Thoracic aorta (tissue), 2 donors: ENCODE measurements around the gene SLC37A3. TPM values are rescaled to one million over a fixed set of nuclear protein-coding genes. Genes with fewer than 3 reads are reported as not detected.

ENCODE experiments used
- ATAC-seq: fragments of 150-250 bp; one replicate; pipeline ENCODE4 v1.8.0; 2017; ENCODE audit warnings: low read depth; ENCODE audit not compliant: insufficient number of reproducible peaks, low FRiP score
- DNase-seq: peaks from one replicate; pipeline ENCODE4 v3.0.0-alpha.2; 2020; ENCODE audit warnings: low spot score
- H3K27ac ChIP-seq, 2 donors: fragments of 200-600 bp; sonication (generic); 1 replicate in 1 of 2; 2 replicates in 1 of 2; pipeline ENCODE4 v1.5.1; 2016; ENCODE audit warnings: mild to moderate bottlenecking in 2 of 2, moderate library complexity in 2 of 2
- H3K27me3 ChIP-seq: fragments of 200-600 bp; sonication (generic); replicated peaks from 2 replicates; pipeline ENCODE4 v1.6.0; 2016; ENCODE audit warnings: mild to moderate bottlenecking; ENCODE audit not compliant: insufficient read depth
- H3K36me3 ChIP-seq: fragments of 200-600 bp; sonication (generic); one replicate; pipeline ENCODE4 v1.5.1; 2016
- H3K4me1 ChIP-seq, 2 donors: fragments of 200-600 bp; sonication (generic); 1 replicate in 1 of 2; 2 replicates in 1 of 2; pipeline versions ENCODE4 v1.5.1 to v1.6.0; 2016; ENCODE audit warnings: low read depth in 2 of 2, mild to moderate bottlenecking in 1 of 2; ENCODE audit not compliant: control insufficient read depth in 1 of 2
- H3K4me3 ChIP-seq: fragments of 200-600 bp; sonication (generic); 2 replicates; pipeline ENCODE4 v1.5.1; 2016; ENCODE audit warnings: mild to moderate bottlenecking
- H3K9me3 ChIP-seq: fragments of 200-600 bp; sonication (generic); 2 replicates; pipeline ENCODE4 v1.5.1; 2016
- total RNA-seq, 2 donors: library from RNA; depleted of rRNA; stranded (reverse); fragments of >200 nt; gene quantifications; one replicate each; pipeline versions ENCODE4 v1.1.0 to v1.2.3, GENCODE V29; 2016
- TF ChIP-seq, protein P1 (sequence below): fragments of 200-600 bp; sonication (generic); IDR thresholded peaks from one replicate; pipeline ENCODE4 v1.5.1; 2019; ENCODE audit warnings: antibody characterized with exemption

Gene SLC37A3
- total RNA-seq, 2 donors from 2014 or later, result 66.5 to 83.2 TPM

DNA sequence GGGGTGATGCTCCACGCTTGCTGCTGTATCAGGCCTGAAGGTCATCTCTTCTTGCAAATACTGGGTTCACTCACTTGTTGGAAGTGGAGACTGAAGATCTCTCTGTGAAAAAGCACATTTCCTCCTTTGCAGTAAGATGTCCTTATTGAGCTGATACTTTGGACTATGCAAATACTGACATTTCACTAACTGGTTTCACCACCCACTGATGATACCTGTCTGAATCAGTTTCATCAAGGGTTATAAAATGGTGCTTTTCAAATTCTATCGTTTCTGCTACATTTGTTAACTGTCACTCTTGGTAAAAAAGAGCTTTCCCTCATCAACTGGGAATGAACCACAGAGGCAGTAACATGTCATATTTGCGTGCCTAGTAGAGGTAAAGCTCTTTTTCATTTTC, 41.0 kb upstream of the SLC37A3 start:
- DNase-seq (no peak), ATAC-seq (no peak)
- Histone ChIP-seq H3K27me3 (no peaks in the 10 kb centered on the region), H3K36me3 (no peaks in the 10 kb centered on the region), H3K9me3 (no peaks in the 10 kb centered on the region), H3K4me3 (no peak overlapping the region), H3K27ac (no peak overlapping the region), H3K4me1 (no peaks in the 10 kb centered on the region)
- TF ChIP-seq, protein P1, sequence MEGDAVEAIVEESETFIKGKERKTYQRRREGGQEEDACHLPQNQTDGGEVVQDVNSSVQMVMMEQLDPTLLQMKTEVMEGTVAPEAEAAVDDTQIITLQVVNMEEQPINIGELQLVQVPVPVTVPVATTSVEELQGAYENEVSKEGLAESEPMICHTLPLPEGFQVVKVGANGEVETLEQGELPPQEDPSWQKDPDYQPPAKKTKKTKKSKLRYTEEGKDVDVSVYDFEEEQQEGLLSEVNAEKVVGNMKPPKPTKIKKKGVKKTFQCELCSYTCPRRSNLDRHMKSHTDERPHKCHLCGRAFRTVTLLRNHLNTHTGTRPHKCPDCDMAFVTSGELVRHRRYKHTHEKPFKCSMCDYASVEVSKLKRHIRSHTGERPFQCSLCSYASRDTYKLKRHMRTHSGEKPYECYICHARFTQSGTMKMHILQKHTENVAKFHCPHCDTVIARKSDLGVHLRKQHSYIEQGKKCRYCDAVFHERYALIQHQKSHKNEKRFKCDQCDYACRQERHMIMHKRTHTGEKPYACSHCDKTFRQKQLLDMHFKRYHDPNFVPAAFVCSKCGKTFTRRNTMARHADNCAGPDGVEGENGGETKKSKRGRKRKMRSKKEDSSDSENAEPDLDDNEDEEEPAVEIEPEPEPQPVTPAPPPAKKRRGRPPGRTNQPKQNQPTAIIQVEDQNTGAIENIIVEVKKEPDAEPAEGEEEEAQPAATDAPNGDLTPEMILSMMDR, result no peak

DNA sequence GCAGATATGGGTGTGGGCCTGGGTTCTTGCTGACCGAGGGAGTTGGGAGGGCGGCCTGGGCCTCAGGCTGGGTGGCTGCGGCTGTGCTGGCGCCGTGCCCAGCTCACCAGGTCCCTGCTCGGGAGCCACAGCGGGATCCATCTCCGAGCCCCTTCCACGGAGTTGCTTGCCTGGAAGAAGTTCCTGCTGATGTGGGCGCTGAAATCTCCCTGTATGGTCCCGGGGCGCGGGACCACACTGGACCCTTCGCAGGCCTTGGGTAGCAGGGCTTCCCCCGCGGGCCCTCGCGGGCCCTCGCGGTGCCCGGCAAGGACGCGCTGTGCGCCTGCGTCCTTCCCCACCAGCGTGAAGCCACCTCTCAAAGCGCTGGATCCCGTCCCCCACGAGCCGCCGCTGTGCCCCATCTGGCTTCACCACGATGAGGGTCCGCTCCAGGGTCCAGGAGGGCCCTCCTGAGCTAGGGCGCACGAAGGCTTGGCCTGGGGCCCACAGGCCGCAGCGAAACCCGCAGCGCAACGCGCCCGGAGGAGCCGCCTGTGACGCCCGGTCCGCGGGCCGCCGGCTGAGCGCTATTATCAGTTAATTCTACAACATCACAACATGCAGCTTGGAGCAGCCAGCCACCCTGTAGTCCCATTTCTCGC, 37.0 kb upstream of the SLC37A3 start:
- Histone ChIP-seq H3K4me1 (no peaks in the 10 kb centered on the region), H3K4me3 (peak overlapping the region; percentile 28), H3K27me3 (no peaks in the 10 kb centered on the region), H3K27ac (no peak overlapping the region), H3K9me3 (no peaks in the 10 kb centered on the region), H3K36me3 (no peaks in the 10 kb centered on the region)
- no peak for ATAC-seq
- TF ChIP-seq, protein P1, result no peak
- no peak for DNase-seq

DNA sequence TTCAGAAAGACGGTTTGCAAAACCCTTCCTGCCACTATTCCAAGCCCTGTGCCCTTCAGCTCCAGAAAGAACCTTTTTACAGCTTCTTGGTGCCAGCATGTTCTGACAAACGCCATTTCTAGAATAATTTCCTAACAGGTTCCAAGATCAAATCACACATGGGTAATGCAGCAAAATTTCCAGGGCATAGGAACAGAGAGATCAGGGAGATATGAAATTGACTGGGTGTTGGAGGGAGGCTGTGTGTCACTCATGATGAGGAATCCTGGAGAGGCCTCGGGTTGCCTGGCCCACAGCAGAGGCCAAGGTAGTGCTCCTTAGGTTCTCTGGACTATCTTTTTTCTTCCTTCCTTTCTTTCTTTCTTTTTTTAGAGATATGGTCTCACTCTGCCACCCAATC, 35.1 kb upstream of the SLC37A3 start:
- DNase-seq (no peak), ATAC-seq (no peak)

DNA sequence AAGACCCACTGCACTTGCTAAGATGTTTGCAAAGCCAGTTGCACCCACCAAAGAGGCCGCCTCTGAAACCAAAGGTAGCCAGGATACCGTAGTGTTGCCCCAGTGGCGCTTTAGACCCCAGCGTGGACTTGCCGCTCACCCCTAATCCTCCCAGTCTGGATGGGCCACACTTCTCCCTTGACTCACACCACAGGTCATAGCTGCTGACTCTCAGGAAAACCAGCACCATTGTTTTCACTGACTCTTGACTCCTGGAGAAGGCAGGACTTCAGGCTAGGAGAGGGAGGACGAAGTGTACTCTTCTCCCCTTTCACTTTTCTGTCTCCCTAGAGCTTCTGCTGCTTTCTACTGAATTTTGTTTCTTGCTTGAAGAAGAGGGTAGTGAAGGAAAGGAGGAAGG, 27.8 kb upstream of the SLC37A3 start:
- Histone ChIP-seq H3K36me3 (no peaks in the 10 kb centered on the region), H3K27me3 (no peaks in the 10 kb centered on the region), H3K9me3 (no peaks in the 10 kb centered on the region), H3K27ac (no peak overlapping the region), H3K4me3 (no peak overlapping the region), H3K4me1 (no peaks in the 10 kb centered on the region)
- TF ChIP-seq, protein P1, result no peak
- DNase-seq (no peak), ATAC-seq (no peak)

More for the DNA sequence above, 35.1 kb upstream of the SLC37A3 start:
- Histone ChIP-seq H3K9me3 (no peaks in the 10 kb centered on the region), H3K4me1 (no peaks in the 10 kb centered on the region), H3K4me3 (no peak overlapping the region), H3K36me3 (no peaks in the 10 kb centered on the region), H3K27me3 (no peaks in the 10 kb centered on the region), H3K27ac (no peak overlapping the region)
- TF ChIP-seq, protein P1, result no peak

DNA sequence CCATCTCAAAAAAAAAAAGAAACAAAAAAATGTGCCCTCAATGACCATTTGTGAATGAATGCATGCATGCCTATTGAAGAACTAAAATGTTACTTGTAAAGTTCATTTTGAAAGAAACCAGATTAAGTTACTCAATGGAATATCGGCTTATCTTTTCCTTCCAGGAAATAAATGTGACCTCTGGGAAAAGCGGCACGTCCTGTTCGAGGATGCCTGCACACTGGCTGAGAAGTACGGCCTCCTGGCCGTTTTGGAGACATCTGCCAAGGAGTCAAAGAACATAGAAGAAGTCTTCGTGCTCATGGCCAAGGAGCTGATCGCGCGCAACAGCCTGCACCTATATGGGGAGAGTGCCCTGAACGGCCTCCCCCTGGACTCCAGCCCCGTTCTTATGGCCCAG, 27.4 kb upstream of the SLC37A3 start:
- Histone ChIP-seq H3K27ac (no peak overlapping the region), H3K36me3 (no peaks in the 10 kb centered on the region), H3K9me3 (no peaks in the 10 kb centered on the region), H3K4me1 (no peaks in the 10 kb centered on the region), H3K27me3 (no peaks in the 10 kb centered on the region), H3K4me3 (no peak overlapping the region)
- no peak for DNase-seq
- ATAC-seq, result no peak
- TF ChIP-seq, protein P1, result no peak
